ENCODE measurements around the gene CNTNAP2. TPM values are rescaled to one million over a fixed set of nuclear protein-coding genes. Genes with fewer than 3 reads are reported as not detected.

Gene CNTNAP2
- total RNA-seq, 4 donors from 2014 or later: 0.29 to 0.88 (median 0.33) TPM; not detected in 1

DNA sequence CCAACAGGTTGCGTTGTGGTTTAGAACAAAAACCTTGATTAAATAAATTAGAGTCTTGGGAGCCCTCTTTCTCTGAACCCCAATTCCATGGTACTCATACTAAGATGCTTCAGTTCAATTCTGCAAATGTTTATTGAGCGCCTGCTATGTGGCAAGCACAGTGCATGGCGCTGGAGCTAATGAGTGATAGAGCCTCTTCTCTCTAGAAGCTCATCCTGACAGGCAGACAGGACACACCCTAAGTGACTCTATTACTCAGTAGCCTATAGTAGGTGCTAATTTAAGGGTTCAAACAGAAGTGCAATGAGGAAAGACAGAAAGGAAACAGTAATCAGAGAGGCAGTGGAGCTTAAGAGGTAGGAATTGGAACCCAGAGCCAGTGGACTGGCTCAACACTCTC, 2349.5 kb downstream of the CNTNAP2 start:
- no peak overlapping the region for H3K4me3 ChIP-seq (replicated peaks in 1 of 3)
- intact Hi-C loops (cut with DNase I): no loop called here
- H3K4me1 ChIP-seq: no peaks in the 10 kb centered on the region
- no peak overlapping the region for H3K27ac ChIP-seq
- no peak for DNase-seq
- H3K36me3 ChIP-seq: no peaks in the 10 kb centered on the region
- H3K9me3 ChIP-seq: no peaks in the 10 kb centered on the region
- no peaks in the 10 kb centered on the region for H3K27me3 ChIP-seq
- TF ChIP-seq, protein P1, sequence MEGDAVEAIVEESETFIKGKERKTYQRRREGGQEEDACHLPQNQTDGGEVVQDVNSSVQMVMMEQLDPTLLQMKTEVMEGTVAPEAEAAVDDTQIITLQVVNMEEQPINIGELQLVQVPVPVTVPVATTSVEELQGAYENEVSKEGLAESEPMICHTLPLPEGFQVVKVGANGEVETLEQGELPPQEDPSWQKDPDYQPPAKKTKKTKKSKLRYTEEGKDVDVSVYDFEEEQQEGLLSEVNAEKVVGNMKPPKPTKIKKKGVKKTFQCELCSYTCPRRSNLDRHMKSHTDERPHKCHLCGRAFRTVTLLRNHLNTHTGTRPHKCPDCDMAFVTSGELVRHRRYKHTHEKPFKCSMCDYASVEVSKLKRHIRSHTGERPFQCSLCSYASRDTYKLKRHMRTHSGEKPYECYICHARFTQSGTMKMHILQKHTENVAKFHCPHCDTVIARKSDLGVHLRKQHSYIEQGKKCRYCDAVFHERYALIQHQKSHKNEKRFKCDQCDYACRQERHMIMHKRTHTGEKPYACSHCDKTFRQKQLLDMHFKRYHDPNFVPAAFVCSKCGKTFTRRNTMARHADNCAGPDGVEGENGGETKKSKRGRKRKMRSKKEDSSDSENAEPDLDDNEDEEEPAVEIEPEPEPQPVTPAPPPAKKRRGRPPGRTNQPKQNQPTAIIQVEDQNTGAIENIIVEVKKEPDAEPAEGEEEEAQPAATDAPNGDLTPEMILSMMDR (IDR thresholded peaks at IDR 0.05): no peak
- TF ChIP-seq POLR2A (IDR thresholded peaks at IDR 0.05): no peak
- WGBS, 2 donors: 90 to 94% methylated on average over 3 of the region's 3 CpGs

DNA sequence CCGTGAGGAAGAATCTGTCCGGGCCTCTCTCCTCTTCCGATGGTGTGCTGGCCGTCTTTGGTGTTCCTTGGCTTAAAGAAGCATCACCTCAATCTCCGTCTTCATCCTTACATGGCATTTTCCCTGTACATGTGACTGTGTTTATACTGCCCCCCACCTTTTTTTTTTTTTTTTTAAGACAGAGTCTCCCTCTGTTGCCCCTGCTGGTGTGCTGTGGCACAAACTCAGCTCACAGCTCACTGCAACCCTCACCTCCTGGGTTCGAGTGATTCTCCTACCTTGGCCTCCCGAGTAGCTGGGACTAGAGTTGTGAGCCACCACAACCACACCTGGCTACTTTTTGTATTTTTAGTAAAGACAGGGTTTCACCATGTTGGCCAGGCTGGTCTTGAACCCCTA, 2352.1 kb downstream of the CNTNAP2 start:
- intact Hi-C loops (cut with DNase I): no loop called here
- DNase-seq: no peak
- H3K4me1 ChIP-seq: no peaks in the 10 kb centered on the region
- H3K27me3 ChIP-seq: no peaks in the 10 kb centered on the region
- H3K27ac ChIP-seq: no peak overlapping the region
- no peaks in the 10 kb centered on the region for H3K9me3 ChIP-seq
- no peak overlapping the region for H3K4me3 ChIP-seq (replicated peaks in 1 of 3)
- H3K36me3 ChIP-seq: no peaks in the 10 kb centered on the region
- TF ChIP-seq POLR2A (IDR thresholded peaks at IDR 0.05): no peak
- TF ChIP-seq, protein P1 (IDR thresholded peaks at IDR 0.05): no peak
- WGBS, 2 donors: 95% methylated on average over 7 of the region's 7 CpGs

Small RNA genes lying within 50 kb of the gene (microRNA-seq; reads per million reads assigned to microRNA genes)
- not detected for gene MIR548F4

Small RNA genes lying within 50 kb of the gene (small RNA-seq; reads per million reads assigned to genes)
- not detected for gene AC005518.2
- not detected for gene MIR548F4
- gene RANP2: not detected
- not detected for gene RF00012
- not detected for gene RF00019
- not detected for gene RF02271
- gene RN7SL456P: not detected
- gene RN7SL72P: not detected
- not detected for gene RNA5SP249
- gene RNU6-1184P: not detected
